ENCODE data around the gene GRAMD1A. TPM values are rescaled to one million over a fixed set of nuclear protein-coding genes. Genes with fewer than 3 reads are reported as not detected.

Gene GRAMD1A
- total RNA-seq, 1 experiment from 2014 or later: 125 TPM

GRCh38 chr19:34953092-34953491, 47.0 kb upstream of the GRAMD1A start:
- H3K4me3 Mint-ChIP-seq: no peak overlapping the region
- Histone ChIP-seq H2BK20ac (ENCODE audit: low read depth, low read length, poor library complexity, severe bottlenecking) (no peak overlapping the region), H2BK120ac (ENCODE audit: low read depth, low read length, poor library complexity, severe bottlenecking) (no peak overlapping the region), H2AK5ac (ENCODE audit: insufficient read length, low read length) (no peak overlapping the region), H4K91ac (ENCODE audit: insufficient read length, low read depth, low read length) (no peak overlapping the region), H3K56ac (ENCODE audit: insufficient read length, low read depth, low read length) (no peak overlapping the region), H3K23ac (ENCODE audit: insufficient read length, low read depth, low read length) (no peak overlapping the region), H2BK12ac (ENCODE audit: insufficient read length, low read depth, low read length) (no peak overlapping the region), H3K18ac (ENCODE audit: insufficient read length, low read depth, low read length) (no peak overlapping the region), H3K4me2 (ENCODE audit: insufficient read depth, insufficient read length, low read length) (no peak overlapping the region), H3K23me2 (ENCODE audit: insufficient read length, low read depth, low read length, poor library complexity, severe bottlenecking) (no peaks in the 10 kb centered on the region), H4K8ac (replicated peaks; ENCODE audit: insufficient read length, low read depth, low read length) (no peak overlapping the region), H3K14ac (ENCODE audit: insufficient read depth, low read length) (no peak overlapping the region), H3T11ph (ENCODE audit: low read length) (no peak overlapping the region), H2BK5ac (ENCODE audit: insufficient read length, low read length) (no peak overlapping the region), H3K9ac (ENCODE audit: extremely low read depth, insufficient read length, low read length) (no peak overlapping the region), H3K27me3 (ENCODE audit: insufficient read depth, low read length) (no peaks in the 10 kb centered on the region), H3K9me3 (ENCODE audit: control insufficient read depth, low read depth, low read length) (peaks cover 21% of the 10 kb centered on the region), H3K27ac (ENCODE audit: insufficient read length, low read depth, low read length) (no peak overlapping the region), H4K5ac (ENCODE audit: insufficient read length, low read depth, low read length) (no peak overlapping the region), H3K79me1 (ENCODE audit: insufficient read depth, low read depth, low read length, poor library complexity, severe bottlenecking) (no peaks in the 10 kb centered on the region), H2BK15ac (ENCODE audit: low read depth, low read length) (no peak overlapping the region), H3K4ac (ENCODE audit: low read depth, low read length) (no peak overlapping the region), H3K4me1 (ENCODE audit: insufficient read depth, low read length) (no peaks in the 10 kb centered on the region), H3K79me2 (ENCODE audit: insufficient read depth, low read length) (no peaks in the 10 kb centered on the region), H2AFZ (ENCODE audit: low read length) (no peak overlapping the region), H4K20me1 (ENCODE audit: control insufficient read depth, insufficient read depth, insufficient read length) (no peaks in the 10 kb centered on the region)
- H3K27me3 Mint-ChIP-seq (ENCODE audit: low read depth): no peaks in the 10 kb centered on the region
- peaks cover 59 to 72% of the 10 kb centered on the region in 2 experiments for H3K9me3 Mint-ChIP-seq
- DNase-seq: no peak
- H3K4me1 Mint-ChIP-seq: no peaks in the 10 kb centered on the region
- peaks cover 30 to 49% (median 43%) of the 10 kb centered on the region in 3 experiments for H3K36me3 Mint-ChIP-seq (ENCODE audit: insufficient read depth in 1 of 3, low read depth in 3 of 3)
- H3K27ac Mint-ChIP-seq: no peak overlapping the region
- no peak for TF ChIP-seq CTCF (conservative IDR thresholded peaks at IDR 0.05)
